ENCODE measurements around the gene MED13.
"Not testable (repeated sequence)": the region's sequence is repeated elsewhere in the genome, so short reads cannot be mapped to it uniquely, and the experiment has no call there.

The MED13 gene

DNA sequence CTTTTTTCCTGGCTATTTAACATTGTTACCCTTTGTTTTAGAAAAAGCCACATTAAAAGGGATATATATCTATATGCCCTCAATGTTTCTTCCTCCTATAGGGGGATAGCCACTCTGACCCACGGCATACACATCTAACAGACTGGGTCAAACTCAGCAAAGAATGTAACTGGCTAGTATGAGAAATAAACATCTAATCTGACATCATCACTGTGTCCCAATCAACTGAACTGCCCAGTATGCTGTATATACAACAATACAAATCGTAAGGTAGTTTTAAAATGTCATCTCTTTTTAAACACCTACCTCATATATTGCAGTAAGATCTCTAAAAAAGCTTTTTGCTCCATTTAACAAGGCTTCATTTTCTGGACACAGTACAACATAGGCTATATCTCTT is 97.3 kb downstream of the MED13 start:
- Histone ChIP-seq H3K4me1 (no peaks in the 10 kb centered on the region), H3K36me3 (peaks cover 94% of the 10 kb centered on the region), H3K27me3 (no peaks in the 10 kb centered on the region), H3K9ac (no peak overlapping the region), H3K4me2 (no peak overlapping the region), H3K9me3 (no peaks in the 10 kb centered on the region), H4K20me1 (peaks cover 15% of the 10 kb centered on the region; the same call in 1 of the 2 replicates), H3K27ac (no peak overlapping the region), H3K4me3 (no peak overlapping the region)
- TF ChIP-seq Cebpa-rat (IDR thresholded peaks at IDR 0.05) = no peak

- Histone ChIP-seq H3K4me1 (no peaks in the 10 kb centered on the region), H3K27ac (no peak overlapping the region), H3K36me3 (peaks cover 92% of the 10 kb centered on the region), H3K27me3 (no peaks in the 10 kb centered on the region), H3K9ac (no peak overlapping the region), H4K20me1 (peaks cover 17% of the 10 kb centered on the region; the same call in 1 of the 2 replicates), H3K4me2 (no peak overlapping the region), H3K4me3 (no peak overlapping the region), H3K9me3 (no peaks in the 10 kb centered on the region)
- TF ChIP-seq Cebpa-rat (IDR thresholded peaks at IDR 0.05) = no peak
Measured at GRCh38 chr17:61966191-61966590, 98.9 kb downstream of the MED13 start.

GRCh38 chr17:61955619-61956018 is 109.5 kb downstream of the MED13 start:
- no peak overlapping the region for H3K4me2 ChIP-seq
- no peaks in the 10 kb centered on the region; the same call in 1 of the 2 replicates for H4K20me1 ChIP-seq
- no peak overlapping the region for H3K9ac ChIP-seq
- no peak for TF ChIP-seq Cebpa-rat (IDR thresholded peaks at IDR 0.05)
- H3K4me3 ChIP-seq = no peak overlapping the region
- peaks cover 94% of the 10 kb centered on the region for H3K36me3 ChIP-seq
- H3K9me3 ChIP-seq = no peaks in the 10 kb centered on the region
- H3K27ac ChIP-seq = no peak overlapping the region
- no peaks in the 10 kb centered on the region for H3K27me3 ChIP-seq
- H3K4me1 ChIP-seq = no peaks in the 10 kb centered on the region

DNA sequence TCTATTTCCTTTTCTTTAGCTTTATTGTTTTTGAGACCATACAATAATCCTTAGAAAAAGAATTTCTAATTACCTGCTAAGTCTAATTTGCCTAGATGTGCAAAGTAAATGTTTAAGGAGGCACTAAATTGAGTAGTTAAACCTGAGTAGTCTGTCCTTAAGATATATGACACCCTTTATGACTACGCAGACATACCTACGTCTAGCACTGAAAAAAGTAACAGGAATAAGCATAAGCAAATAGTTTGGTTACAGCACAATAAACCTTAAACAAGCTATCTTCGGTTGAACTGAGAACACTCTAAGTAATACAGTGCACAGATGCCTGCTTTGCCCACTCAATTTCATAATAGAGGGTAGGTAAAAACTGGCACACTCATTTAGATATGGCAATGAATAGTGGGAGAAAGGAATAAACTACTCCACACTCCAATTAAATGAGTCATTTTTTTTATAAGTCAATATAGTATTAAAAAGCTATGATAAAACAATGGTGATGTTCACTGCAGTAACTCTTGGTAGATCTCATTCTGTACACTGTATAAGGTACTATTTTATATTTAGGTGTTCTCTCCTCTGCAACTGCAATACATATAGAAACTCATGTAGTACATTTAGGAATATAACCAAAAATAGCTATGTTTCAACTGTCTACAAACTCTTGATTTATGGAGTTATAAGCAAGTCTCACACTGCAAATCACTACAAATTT is 117.6 kb downstream of the MED13 start:
- Histone ChIP-seq H3K4me3 (no peak overlapping the region), H3K9me3 (no peaks in the 10 kb centered on the region), H3K4me2 (no peak overlapping the region), H3K27ac (no peak overlapping the region), H3K36me3 (peaks cover 78% of the 10 kb centered on the region), H3K9ac (no peak overlapping the region), H3K27me3 (no peaks in the 10 kb centered on the region), H3K4me1 (no peaks in the 10 kb centered on the region), H4K20me1 (no peaks in the 10 kb centered on the region)
- TF ChIP-seq Cebpa-rat (IDR thresholded peaks at IDR 0.05) = no peak

- no peaks in the 10 kb centered on the region for H4K20me1 ChIP-seq
- peaks cover 71% of the 10 kb centered on the region for H3K36me3 ChIP-seq
- no peak for TF ChIP-seq Cebpa-rat (IDR thresholded peaks at IDR 0.05)
- H3K4me2 ChIP-seq = no peak overlapping the region
- H3K4me3 ChIP-seq = no peak overlapping the region
- no peak overlapping the region for H3K9ac ChIP-seq
- no peak overlapping the region for H3K27ac ChIP-seq
- no peaks in the 10 kb centered on the region for H3K9me3 ChIP-seq
- H3K4me1 ChIP-seq = no peaks in the 10 kb centered on the region
- H3K27me3 ChIP-seq = no peaks in the 10 kb centered on the region
Measured at GRCh38 chr17:61946359-61946758, 118.7 kb downstream of the MED13 start.

DNA sequence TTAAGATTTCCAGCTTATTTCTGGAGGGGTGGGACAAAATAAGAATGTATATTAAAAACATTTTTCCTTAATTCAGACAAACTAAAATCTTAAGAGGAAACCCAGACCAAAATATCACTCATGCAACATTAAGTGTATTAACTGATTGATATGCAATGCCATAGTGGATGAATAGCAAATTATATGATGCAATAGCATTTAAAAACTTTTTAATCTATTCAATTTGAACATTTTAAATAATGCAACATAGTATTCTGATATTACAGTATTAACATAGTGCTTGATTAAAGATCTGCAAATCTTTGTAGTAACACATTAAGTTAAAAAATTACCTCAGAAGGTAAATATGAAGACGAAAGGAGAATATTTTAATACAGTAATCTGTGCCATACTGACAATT is 122.0 kb downstream of the MED13 start:
- Histone ChIP-seq H3K4me2 (no peak overlapping the region), H3K4me1 (no peaks in the 10 kb centered on the region), H4K20me1 (no peaks in the 10 kb centered on the region), H3K4me3 (no peak overlapping the region), H3K9me3 (no peaks in the 10 kb centered on the region), H3K9ac (no peak overlapping the region), H3K36me3 (peaks cover 43% of the 10 kb centered on the region), H3K27ac (no peak overlapping the region), H3K27me3 (no peaks in the 10 kb centered on the region)
- TF ChIP-seq Cebpa-rat (IDR thresholded peaks at IDR 0.05) = no peak

- H3K9me3 ChIP-seq = no peaks in the 10 kb centered on the region
- peaks cover 33% of the 10 kb centered on the region for H3K36me3 ChIP-seq
- no peak overlapping the region for H3K4me2 ChIP-seq
- no peaks in the 10 kb centered on the region for H3K4me1 ChIP-seq
- H3K4me3 ChIP-seq = no peak overlapping the region
- H3K27me3 ChIP-seq = no peaks in the 10 kb centered on the region
- H4K20me1 ChIP-seq = no peaks in the 10 kb centered on the region
- H3K27ac ChIP-seq = no peak overlapping the region
- H3K9ac ChIP-seq = no peak overlapping the region
- no peak for TF ChIP-seq Cebpa-rat (IDR thresholded peaks at IDR 0.05)
Measured at GRCh38 chr17:61942085-61942484, 123.0 kb downstream of the MED13 start.

GRCh38 chr17:61928101-61928436 is 137.0 kb downstream of the MED13 start:
- H3K4me2 ChIP-seq = peak overlapping the region; percentile 82
- peak overlapping the region; percentile 94; the same call in 1 of the 2 replicates for H3K9ac ChIP-seq
- no peaks in the 10 kb centered on the region for H3K9me3 ChIP-seq
- H3K27ac ChIP-seq = peak overlapping the region; percentile 16; the same call in 1 of the 2 replicates
- H3K4me1 ChIP-seq = peaks cover 16% of the 10 kb centered on the region
- no peaks in the 10 kb centered on the region for H4K20me1 ChIP-seq
- peaks cover 22% of the 10 kb centered on the region for H3K36me3 ChIP-seq
- peak overlapping the region; percentile 83 for H3K4me3 ChIP-seq
- no peaks in the 10 kb centered on the region for H3K27me3 ChIP-seq
- TF ChIP-seq Cebpa-rat (IDR thresholded peaks at IDR 0.05) = no peak

DNA sequence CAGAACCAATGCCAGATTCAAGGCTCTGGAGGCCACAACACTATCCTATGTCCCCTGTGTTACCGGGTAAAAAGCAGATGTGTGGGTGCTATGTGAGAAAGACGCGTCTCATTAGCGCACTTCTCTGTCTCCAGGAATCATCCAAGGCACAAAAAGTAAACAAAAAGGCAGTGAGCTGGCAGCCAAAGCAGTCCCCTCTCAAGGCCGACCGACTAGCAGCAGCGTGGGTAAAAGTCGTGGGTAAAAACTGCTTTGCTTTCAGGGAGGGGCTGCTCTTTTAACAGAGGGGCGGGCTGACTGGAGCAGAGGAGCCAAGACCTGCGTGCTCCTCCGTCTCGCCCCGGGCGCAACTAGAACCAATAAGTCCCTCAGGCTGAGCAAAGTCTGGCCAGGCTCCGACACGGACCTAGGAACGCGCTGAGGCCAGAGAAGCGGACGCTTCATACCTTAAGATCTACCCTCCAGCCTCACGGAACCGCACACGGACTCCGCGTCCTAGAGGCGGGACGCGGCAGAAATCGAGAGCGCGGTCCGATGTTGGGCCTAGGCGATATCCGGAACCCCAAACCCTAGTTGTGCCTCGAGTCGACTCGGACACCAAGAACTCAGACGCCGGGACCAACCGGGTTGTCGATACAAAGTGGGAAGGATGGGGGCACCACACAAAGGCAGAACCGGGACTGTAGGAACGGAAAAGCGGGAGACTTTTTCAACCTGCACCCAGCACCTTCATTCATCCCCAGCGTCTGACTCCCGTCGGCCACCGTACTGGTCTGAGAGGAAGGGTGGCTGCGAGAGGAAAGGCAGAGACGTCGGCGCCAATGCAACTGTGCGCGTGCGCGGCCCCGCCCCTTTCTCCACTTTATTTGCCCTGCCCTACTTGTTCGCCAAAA is 137.6 kb downstream of the MED13 start, which contains the start of gene INTS2:
INTS2 (minus strand) TSS at position 775 of the 893 bp plus-strand sequence. CDS start 1,338 bp downstream, outside the sequence.
- H3K9ac ChIP-seq = peak within 1 kb of the TSS; percentile 94
- peak within 1 kb of the TSS; percentile 92 for H3K27ac ChIP-seq
- H3K4me2 ChIP-seq = peak within 1 kb of the TSS; percentile 82
- H3K4me1 ChIP-seq = peaks cover 16% of the 10 kb centered on the region
- peaks cover 28% of the 10 kb centered on the region for H3K36me3 ChIP-seq
- H3K9me3 ChIP-seq = no peaks in the 10 kb centered on the region
- H3K4me3 ChIP-seq = peak within 1 kb of the TSS; percentile 83
- H4K20me1 ChIP-seq = no peaks in the 10 kb centered on the region
- H3K27me3 ChIP-seq = no peaks in the 10 kb centered on the region
- no peak for TF ChIP-seq Cebpa-rat (IDR thresholded peaks at IDR 0.05)

DNA sequence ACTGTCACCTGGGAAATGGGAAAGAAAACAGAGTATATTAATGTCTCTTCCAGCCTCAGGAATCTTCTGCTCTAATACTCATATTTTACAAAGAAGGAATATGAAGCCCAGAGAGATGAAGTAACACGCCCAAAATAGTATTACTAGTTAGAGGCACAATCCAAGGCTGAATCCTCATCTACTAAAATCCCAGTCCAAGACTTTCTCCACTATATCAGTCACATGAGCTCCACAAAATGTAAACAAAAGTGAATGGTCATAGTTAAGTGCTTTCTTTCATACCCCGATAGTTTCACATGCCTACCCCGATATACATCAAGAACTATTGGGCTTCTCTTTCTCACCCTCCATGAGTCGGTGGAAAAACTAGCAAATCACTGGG is 138.3 kb downstream of the MED13 start:
- Histone ChIP-seq H3K4me2 (peak overlapping the region; percentile 82), H3K36me3 (peaks cover 32% of the 10 kb centered on the region), H4K20me1 (no peaks in the 10 kb centered on the region), H3K27me3 (no peaks in the 10 kb centered on the region), H3K4me3 (peak overlapping the region; percentile 83), H3K4me1 (peaks cover 16% of the 10 kb centered on the region), H3K9ac (peak overlapping the region; percentile 94), H3K27ac (peak overlapping the region; percentile 92), H3K9me3 (no peaks in the 10 kb centered on the region)
- TF ChIP-seq Cebpa-rat (IDR thresholded peaks at IDR 0.05) = no peak

DNA sequence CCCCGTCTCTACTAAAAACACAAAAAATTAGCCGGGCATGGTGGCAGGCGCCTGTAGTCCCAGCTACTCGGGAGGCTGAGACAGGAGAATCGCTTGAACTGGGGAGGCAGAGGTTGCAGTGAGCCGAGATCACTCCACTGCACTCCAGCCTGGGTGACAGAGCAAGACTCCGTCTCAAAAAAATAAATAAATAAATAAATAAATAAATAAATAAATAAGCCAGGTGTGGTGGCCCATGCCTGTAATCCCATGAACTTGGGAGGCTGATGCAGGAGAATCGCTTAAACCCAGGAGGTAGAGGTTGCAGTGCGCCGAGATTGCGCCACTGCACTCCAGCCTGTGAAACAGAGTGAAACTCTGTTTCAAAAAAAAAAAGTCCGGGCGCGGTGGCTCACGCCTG is 149.9 kb downstream of the MED13 start:
- H3K9me3 ChIP-seq, H4K20me1 ChIP-seq, H3K4me2 ChIP-seq, H3K27me3 ChIP-seq, H3K4me1 ChIP-seq, H3K9ac ChIP-seq, H3K27ac ChIP-seq, H3K4me3 ChIP-seq: not testable (repeated sequence)
- H3K36me3 ChIP-seq = peaks cover 90% of the 10 kb centered on the region

Measured in BLaER1 (cell line).